GM10266 (cell line): ENCODE measurements around the gene CHMP6.

Experiments
- DNase-seq: peaks from one replicate; pipeline ENCODE4 v3.0.0; 2012; ENCODE audit errors: extremely low spot score
- TF ChIP-seq, protein P1 (sequence below): IDR thresholded peaks from 2 replicates; pipeline ENCODE4 v1.5.1; 2012; ENCODE audit warnings: mild to moderate bottlenecking, low read depth; ENCODE audit not compliant: control insufficient read depth, insufficient read depth; ENCODE audit errors: missing control alignments

Gene CHMP6

DNA sequence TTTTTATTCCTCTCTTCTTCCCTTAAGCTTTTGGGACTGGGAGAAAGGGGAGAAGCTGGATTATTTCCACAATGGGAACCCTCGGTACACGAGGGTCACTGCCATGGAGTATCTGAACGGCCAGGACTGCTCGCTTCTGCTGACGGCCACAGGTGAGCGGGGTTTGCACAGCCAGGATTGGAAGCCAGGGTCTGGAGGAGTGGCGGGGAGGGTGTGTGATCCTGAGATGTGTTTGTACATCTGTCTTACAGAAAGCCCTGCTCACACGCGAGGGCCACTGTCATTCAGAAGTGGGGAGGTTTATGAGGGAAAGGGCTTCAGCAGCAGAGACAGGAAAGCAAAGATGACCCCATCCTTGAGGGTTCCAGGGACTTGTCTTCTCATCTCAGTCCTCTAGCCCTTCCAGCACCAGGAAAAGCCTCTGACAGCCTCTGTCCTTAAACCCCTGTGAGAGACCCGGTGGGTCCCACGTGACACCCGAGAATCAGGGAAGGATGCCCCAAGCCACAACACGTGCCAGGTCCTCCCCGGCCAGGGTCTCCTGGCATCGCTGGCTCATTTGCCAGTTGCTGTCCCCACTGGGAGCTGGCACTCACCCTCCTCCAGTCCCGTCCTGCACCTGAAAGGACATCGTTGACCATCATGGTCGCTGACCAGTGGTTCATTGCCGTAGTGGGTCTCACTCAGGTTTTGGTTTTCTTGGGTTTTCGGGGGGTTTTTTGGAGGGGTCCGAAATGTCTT, 44.3 kb upstream of the CHMP6 start:
- TF ChIP-seq, protein P1, sequence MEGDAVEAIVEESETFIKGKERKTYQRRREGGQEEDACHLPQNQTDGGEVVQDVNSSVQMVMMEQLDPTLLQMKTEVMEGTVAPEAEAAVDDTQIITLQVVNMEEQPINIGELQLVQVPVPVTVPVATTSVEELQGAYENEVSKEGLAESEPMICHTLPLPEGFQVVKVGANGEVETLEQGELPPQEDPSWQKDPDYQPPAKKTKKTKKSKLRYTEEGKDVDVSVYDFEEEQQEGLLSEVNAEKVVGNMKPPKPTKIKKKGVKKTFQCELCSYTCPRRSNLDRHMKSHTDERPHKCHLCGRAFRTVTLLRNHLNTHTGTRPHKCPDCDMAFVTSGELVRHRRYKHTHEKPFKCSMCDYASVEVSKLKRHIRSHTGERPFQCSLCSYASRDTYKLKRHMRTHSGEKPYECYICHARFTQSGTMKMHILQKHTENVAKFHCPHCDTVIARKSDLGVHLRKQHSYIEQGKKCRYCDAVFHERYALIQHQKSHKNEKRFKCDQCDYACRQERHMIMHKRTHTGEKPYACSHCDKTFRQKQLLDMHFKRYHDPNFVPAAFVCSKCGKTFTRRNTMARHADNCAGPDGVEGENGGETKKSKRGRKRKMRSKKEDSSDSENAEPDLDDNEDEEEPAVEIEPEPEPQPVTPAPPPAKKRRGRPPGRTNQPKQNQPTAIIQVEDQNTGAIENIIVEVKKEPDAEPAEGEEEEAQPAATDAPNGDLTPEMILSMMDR, result no peak
- no peak for DNase-seq

DNA sequence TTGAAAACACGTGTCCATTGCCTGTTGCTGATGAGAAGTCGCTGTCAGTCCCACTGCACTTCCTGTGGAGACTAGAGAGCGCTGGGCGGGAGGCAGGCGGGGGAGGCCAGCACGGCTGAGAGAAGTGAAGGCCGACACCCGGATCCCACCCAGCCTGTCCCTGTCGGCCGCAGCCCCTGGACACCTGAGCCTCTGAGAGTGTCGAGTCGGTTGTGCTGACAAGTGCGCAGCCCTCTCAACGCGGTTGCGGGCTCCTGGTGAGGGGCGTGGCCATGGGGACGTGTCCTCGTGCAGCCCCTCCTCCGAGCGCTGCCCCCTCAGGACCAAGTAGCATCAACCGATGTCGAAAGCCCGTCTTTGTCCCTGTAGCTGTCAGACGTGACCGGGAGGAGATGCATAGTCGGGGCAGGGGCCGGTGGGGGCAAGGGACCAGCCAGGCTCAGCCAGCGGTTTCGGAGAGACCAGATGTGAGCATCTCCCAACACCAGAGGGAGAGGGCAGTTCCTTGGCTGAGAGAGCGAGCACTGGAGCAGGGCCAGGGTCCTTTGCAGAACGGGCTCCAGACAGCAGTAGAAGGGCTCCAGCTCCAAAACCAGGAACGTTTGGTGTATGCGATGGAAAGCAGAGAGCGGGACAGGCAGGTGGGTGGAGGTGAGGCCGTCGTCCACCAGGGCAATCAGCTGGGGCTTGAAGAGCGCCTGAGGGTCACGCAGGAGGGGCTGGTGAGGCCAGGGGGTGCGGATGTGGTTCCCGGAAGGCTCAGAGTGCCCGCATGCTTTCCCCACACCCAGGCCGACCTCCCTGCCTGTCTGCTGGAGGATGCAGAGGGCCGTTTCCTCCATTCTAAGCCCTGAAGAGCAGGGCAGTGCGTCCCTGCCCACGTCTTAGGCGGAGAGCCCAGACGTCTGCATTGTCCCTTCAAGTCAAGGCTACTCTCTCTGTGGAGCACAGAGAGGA, 43.3 kb upstream of the CHMP6 start:
- TF ChIP-seq, protein P1, result no peak
- no peak for DNase-seq

DNA sequence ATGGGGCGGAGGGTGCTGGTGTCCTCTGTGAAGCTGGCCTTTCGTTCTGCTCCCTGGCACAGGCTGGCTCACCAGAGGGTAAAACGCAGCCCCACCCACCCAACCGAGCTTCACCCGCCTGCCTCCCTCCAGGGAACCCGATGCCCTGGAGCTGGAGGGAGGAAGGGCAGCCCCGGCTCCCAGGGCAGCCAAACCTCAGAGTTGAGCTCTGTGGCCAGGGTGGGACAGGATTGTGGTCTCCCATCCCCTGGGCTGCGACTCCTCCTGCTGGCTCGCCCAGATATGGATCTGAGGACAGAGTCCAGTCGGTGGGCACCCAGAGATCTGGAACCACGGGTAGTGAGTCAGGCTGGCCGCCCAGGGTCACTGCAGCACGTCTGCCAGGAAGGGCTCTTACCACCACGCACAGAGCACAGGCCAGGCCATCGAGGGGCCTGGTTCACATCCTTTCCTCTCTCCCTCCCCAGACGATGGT, 42.6 kb upstream of the CHMP6 start:
- TF ChIP-seq, protein P1, result no peak
- DNase-seq, result no peak

DNA sequence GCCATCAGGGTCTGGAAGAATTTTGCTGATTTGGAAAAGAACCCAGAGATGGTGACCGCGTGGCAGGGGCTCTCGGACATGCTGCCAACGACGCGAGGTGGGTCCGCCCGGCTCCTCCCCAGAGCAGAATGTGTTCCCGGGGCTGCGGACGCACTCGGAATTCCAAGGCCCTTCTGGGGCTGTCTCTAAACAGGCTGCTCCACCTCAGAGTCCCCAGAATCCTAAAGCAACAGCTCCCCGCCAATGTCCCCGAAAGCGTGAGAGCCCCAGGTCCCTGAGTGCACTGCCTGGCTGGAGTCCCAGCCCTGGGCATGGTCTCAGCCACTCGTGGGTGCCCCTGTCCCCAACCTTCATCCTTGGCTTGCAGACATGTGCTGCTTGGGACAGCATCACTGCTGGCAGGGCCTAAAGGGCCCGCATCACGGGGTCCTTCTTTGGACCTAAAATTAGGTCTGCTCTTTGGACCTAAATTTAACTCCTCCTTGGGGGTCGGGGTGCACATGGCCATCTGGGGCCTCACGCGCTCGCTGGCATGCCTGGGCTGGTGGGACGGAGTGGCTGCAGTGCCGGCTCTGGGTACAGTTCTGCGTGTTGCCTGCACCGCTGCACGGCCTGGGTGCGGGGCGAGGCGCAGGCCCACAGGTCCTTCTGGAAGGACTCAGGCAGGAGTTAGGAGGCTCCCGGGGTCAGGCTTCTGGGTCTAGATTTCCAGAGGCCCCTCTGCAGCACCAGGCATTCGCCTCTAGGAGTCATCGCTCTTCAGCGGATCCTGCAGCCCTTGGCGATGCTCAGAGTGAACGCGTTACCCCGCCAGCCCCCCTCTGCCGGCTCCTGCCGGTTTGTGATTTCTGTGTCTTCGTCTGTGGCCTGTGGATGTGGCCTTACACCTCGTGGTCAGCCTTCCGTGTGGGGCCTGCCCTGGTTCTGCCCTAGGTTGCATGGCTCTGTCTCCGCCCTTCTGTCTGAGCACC, 41.9 kb upstream of the CHMP6 start:
- no peak for DNase-seq
- TF ChIP-seq, protein P1, result no peak

DNA sequence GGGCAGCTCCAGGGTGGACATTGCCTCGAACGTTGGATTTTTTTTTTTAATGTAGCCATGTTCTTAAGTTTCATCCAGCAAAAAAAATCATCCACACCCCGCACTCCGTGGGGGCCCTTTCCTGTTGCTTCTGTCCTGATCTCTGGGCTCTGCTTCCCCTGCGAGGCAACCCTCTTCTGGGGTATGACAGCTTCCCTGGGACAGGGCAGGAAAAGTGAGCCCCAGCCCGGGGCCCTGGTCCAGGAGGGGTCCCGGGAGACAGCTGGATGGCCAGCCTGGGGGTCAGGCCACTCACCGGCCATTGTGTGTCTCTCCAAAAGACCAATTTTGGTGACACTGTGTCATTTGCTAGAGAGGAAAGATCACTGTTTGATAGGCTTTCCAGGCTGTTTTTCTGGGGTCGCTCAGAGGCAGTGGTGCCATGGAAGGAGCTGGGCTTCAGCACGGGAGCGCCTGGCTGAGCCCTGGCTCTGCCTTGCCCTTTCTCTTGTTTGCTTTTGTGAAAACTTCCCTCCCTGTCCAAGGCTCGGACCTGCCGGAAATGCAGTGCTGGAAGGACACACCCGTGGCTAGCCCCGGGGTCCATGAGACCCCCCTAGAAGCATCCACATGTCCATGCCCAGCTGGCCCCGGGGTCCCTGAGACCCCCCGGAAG, 41.0 kb upstream of the CHMP6 start:
- no peak for DNase-seq
- TF ChIP-seq, protein P1, result no peak

DNA sequence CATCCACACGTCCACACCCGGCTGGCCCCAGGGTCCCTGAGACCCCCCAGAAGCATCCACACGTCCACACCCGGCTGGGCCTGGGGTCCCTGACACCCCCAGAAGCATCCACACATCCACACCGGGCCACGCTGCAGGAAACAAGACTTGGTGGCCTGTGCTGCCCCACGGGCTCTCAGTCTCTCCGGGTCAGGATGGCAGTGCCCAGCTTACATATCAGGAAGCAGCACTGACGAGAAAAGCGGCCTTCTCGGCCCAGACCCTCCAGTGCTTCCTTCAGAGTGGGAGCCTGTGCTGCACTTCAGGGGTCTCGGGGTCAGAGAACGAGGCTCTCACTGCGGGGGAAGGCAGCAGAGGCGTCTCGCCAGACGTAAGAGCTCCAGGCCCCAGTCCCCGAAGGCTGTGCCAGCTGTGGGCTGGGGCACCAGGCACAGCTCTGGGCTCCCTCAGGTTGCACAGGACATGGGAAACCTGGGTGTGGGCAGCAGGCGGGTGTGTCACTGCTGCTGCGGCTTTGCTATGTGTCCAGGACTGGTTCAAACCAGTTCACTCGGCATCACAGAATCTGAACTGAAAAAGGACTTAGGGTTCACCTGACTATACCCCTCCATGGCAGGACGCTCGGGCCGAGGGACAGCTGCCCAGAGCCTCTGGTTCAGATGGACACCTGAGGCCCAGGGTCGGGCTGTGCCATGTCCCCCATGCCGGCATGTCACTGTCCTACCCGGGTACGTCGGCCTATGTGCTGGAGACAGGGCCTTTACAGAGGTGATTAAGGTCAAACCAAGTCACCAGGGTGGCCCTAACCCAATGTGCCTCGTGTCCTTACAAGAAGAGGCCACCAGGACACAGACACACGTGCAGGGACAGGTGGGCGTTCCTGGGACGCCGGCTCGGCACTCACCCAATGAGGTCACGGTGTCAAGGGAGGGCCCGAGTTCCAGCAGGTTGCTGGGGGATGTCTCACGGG, 40.2 kb upstream of the CHMP6 start:
- DNase-seq, result no peak

More for the DNA sequence above, 40.2 kb upstream of the CHMP6 start:
- TF ChIP-seq, protein P1, result no peak
